ENCODE measurements around the gene CCNYL1. TPM values are rescaled to one million over a fixed set of nuclear protein-coding genes. Genes with fewer than 3 reads are reported as not detected.

CCNYL1 gene
- total and polyA plus RNA-seq, 10 donors = 4.7 to 22.8 (median 15.8) TPM

GRCh38 chr2:207778298-207778882 lies 67.0 kb downstream of the CCNYL1 start:
- 75 to 97% (median 91%) methylated on average over 4 of the region's 4 CpGs for WGBS, 5 donors
- Histone ChIP-seq H3K9me3 (no peaks in the 10 kb centered on the region), H3K27ac (no peak overlapping the region), H3K36me3 (no peaks in the 10 kb centered on the region), H3K4me1 (no peaks in the 10 kb centered on the region), H3K4me3 (no peak overlapping the region), H3K27me3 (replicated peaks in 1 of 7) (no peaks in the 10 kb centered on the region)
- no peak for DNase-seq
- intact Hi-C loops (cut with DNase I; ENCODE audit: low total_unique reads) = no loop called here
- TF ChIP-seq POLR2A (IDR thresholded peaks at IDR 0.05) (no peak), POLR2AphosphoS5 (IDR thresholded peaks at IDR 0.05) (no peak), CTCF (IDR thresholded peaks at IDR 0.05 in 8 of 11, conservative IDR thresholded peaks at IDR 0.05 in 3 of 11) (no peak)

GRCh38 chr2:207779523-207779922 lies 68.1 kb downstream of the CCNYL1 start:
- H3K4me3 ChIP-seq = no peak overlapping the region
- no peaks in the 10 kb centered on the region for H3K9me3 ChIP-seq
- H3K36me3 ChIP-seq = no peaks in the 10 kb centered on the region
- no peak overlapping the region for H3K27ac ChIP-seq
- H3K4me1 ChIP-seq = no peaks in the 10 kb centered on the region
- H3K27me3 ChIP-seq (replicated peaks in 1 of 7) = no peaks in the 10 kb centered on the region
- intact Hi-C loops (cut with DNase I; ENCODE audit: low total_unique reads) = no loop called here
- DNase-seq = no peak
- 77 to 92% (median 86%) methylated on average over 11 of the region's 11 CpGs for WGBS, 5 donors
- no peak for TF ChIP-seq CTCF (IDR thresholded peaks at IDR 0.05 in 8 of 11, conservative IDR thresholded peaks at IDR 0.05 in 3 of 11)
- TF ChIP-seq POLR2A (IDR thresholded peaks at IDR 0.05) = no peak
- TF ChIP-seq POLR2AphosphoS5 (IDR thresholded peaks at IDR 0.05) = no peak

GRCh38 chr2:207782238-207783030 lies 71.0 kb downstream of the CCNYL1 start:
- no peak overlapping the region for H3K27ac ChIP-seq
- 83 to 95% (median 92%) methylated on average over 10 of the region's 10 CpGs for WGBS, 5 donors
- peaks cover 0 to 7% (median 0%) of the 10 kb centered on the region in 6 donors for H3K4me1 ChIP-seq
- no peak for DNase-seq
- H3K36me3 ChIP-seq = no peaks in the 10 kb centered on the region
- TF ChIP-seq POLR2A (IDR thresholded peaks at IDR 0.05) = no peak
- TF ChIP-seq POLR2AphosphoS5 (IDR thresholded peaks at IDR 0.05) = no peak
- TF ChIP-seq CTCF (IDR thresholded peaks at IDR 0.05 in 8 of 11, conservative IDR thresholded peaks at IDR 0.05 in 3 of 11) = no peak
- H3K27me3 ChIP-seq (replicated peaks in 1 of 7) = no peaks in the 10 kb centered on the region
- intact Hi-C loops (cut with DNase I; ENCODE audit: low total_unique reads) = no loop called here
- no peaks in the 10 kb centered on the region for H3K9me3 ChIP-seq
- H3K4me3 ChIP-seq = no peak overlapping the region

GRCh38 chr2:207783514-207783913 lies 72.1 kb downstream of the CCNYL1 start:
- peaks cover 0 to 7% (median 0%) of the 10 kb centered on the region in 6 donors for H3K4me1 ChIP-seq
- intact Hi-C loops (cut with DNase I; ENCODE audit: low total_unique reads) = no loop called here
- H3K4me3 ChIP-seq = no peak overlapping the region
- DNase-seq = no peak
- no peaks in the 10 kb centered on the region for H3K36me3 ChIP-seq
- H3K9me3 ChIP-seq = no peaks in the 10 kb centered on the region
- H3K27me3 ChIP-seq (replicated peaks in 1 of 7) = no peaks in the 10 kb centered on the region
- TF ChIP-seq CTCF (IDR thresholded peaks at IDR 0.05 in 8 of 11, conservative IDR thresholded peaks at IDR 0.05 in 3 of 11) (no peak), POLR2AphosphoS5 (IDR thresholded peaks at IDR 0.05) (no peak), POLR2A (IDR thresholded peaks at IDR 0.05) (no peak)
- no peak overlapping the region for H3K27ac ChIP-seq
- WGBS, 5 donors = 71 to 85% (median 79%) methylated on average over 2 of the region's 2 CpGs

Data from spleen (tissue), 11 donors.